DMS79 treated with DMSO at 0.1 percent for 48 hours (cell line): ENCODE measurements around the gene MPHOSPH9.
"Not testable (repeated sequence)": the region's sequence is repeated elsewhere in the genome, so short reads cannot be mapped to it uniquely, and the experiment has no call there.

ENCODE experiments used
- DNase-seq: peaks from one replicate; lab custom pipeline; 2025; lab: John Stamatoyannopoulos, UW

Gene MPHOSPH9

DNA sequence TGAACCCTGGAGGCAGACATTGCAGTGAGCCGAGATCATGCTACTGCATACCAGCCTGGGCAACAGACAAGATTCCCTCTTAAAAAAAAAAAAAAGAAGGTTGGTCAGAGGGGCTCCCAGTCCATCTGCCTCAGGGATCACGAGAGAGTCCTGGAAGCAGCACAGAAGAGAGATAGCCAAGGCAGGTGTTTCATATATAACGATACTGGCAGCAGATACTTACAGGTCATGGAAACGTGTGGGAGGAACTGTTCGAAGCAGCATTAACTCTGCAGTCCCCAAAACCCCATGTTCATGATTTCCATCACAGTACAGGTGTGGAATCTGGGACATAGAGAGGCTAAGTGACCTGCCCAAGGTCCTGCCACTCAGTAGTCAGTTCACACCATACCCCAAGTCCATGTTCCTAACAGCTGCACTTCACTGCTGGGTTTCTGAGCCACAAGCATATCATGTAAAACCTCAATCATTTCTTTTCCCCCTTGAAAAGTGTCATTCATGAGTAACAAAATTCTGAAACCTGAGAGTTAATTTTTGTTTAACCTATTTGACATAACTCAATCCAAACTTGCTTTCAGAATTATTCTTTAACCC, 22.0 kb upstream of the MPHOSPH9 start:
- no peak for DNase-seq

DNA sequence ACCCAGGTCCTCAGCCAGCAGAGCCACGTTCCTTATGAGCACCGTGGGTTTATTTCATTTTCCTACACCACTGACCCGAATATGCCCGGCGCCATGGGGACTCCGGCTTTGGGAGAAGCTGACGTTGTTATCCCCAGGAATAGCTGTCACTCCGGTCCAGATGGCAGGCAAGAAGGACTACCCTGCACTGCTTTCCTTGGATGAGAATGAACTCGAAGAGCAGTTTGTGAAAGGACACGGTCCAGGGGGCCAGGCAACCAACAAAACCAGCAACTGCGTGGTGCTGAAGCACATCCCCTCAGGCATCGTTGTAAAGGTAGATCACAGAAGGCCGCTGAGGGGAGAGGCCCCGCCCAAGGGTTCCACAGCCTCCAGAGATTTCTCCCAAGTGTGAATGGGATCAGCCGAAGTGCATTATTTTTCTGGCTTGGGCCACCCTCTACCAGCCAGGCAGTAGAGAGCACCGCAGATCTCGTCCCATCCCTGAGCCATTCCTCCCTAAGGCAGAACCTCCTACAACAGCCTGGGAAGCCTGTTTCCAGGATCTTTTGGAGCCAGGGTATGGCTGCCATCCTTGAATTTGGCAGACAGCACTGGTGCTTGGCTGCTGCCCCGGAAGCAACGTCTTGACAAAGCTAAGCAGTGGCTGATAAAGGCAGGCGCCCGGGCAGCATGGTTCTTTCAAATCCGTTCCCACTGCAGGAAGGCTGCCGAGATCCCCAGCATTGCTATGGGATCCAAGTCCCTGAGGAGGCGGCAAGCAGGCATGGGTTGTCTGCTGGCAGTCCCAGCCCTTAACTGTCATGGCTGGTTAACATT, 20.9 kb upstream of the MPHOSPH9 start:
- DNase-seq: no peak

DNA sequence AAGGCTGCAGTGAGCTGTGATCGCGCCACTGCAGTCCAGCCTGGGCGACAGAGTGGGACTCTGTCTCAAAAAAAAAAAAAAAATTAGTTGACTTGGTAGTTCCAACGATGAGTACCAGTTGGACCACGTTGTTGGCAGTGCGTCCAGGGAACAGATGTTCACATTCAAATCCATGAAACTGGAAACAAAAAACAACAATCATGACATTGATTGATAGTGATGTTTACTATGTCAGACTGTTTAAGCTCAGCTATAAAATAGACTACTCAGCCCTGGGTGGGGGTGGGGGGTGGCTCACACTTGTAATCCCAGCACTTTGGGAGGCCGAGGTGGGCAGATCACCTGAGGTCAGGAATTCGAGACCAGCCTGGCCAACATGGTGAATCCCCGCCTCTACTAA, 19.4 kb upstream of the MPHOSPH9 start:
- DNase-seq: not testable (repeated sequence)

DNA sequence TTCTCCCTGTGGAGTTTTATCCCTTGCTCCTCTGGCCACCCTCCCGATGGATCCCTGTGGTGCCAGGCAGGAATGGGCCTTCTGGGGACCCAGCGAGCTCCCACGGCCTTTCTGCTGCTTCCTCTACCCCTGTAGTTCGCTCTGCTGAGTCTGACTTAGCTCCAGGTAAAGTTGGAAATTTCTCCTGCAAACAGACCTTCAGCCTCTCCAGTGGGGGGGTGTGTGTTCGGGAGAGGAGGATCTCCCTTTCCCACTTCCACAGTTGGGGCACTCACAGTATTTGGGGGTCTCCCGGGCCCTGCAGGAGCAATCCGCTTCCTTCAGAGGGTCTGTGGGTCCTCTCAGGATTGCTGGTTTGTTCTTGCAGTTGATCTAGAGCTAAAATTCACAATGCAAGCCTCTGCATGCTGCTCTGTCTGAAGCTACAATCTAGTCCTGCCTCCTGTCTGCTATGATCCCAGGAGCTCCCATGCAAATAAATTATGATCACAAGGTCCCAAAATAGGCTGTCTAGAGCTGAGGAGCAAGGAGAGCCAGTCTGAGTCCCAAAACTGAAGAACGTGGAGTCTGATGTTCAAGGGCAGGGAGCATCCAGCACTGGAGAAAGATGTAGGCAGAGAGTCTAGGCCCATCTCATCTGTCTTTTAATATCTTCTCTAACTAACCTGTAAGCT, 18.6 kb upstream of the MPHOSPH9 start:
- no peak for DNase-seq

DNA sequence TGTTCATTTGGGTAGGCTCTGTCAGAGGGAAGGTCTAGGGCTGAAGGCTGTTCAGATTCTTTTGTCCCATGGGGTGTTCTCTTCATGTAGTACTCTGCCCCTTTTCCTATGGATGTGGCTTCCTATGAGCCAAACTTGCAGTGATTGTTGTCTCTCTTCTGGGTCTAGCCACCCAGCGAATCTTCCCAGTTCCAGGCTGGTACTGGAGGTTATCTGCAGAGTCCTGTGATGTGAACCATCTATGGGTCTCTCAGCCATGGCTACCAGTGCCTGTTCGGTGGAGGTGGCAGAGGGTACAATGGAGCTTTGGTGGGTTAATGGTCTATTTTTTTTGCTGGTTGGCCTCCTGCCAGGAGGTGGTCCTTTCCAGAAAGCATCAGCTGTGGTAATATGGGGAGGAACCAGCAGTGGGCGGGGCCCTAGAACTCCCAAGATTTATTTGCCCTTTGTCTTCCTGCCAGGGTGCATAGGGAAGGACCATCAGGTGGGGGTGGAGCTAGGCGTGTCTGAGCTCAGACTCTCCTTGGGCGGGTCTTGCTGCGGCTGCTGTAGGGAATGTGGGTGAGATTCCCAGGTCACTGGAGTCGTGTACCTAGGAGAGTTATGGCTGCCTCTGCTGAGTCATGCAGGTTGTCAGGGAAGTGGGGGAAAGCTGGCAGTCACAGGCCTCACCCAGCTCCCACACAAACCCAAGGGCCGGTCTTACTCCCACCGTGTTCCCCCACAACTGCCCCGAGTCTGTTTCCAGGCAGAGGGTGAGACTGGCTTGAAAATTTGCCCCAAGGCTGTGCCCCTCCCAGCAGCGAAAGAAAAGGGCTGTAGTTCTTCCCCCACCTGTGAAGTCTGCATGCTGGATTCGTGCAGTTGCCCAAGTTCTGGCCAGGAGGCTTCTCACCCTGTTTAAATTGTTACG, 17.8 kb upstream of the MPHOSPH9 start:
- peak; percentile 16 for DNase-seq

DNA sequence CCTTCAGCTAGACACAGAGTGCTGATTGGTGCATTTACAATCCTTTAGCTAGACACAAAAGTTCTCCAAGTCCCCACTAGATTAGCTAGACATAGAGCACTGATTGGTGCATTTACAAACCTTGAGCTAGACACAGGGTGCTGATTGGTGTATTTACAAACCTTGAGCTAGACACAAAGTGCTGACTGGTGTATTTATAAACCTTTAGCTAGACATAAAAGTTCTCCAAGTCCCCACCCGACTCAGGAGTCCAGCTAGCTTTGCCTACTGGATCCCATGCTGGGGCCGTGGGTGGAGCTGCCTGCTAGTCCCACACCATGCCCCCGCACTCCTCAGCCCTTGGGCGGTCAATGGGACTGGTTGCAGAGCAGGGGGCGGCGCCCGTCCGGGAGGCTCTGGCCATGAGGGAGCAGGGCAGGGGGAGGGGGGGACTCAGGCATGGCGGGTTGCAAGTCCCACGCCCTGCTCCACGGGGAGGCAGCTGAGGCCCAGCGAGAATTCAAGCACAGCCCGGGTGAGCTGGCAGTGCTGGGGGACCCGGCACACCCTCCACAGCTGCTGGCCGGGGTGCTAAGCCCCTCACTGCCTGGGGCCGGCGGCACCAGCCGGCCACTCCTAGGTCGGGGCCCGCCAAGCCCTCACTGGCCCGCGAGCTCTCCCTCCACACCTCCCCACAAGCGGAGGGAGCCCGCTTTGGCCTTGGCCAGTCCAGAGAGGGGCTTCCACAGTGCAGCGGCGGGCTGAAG, 16.2 kb upstream of the MPHOSPH9 start:
- DNase-seq: not testable (repeated sequence)

DNA sequence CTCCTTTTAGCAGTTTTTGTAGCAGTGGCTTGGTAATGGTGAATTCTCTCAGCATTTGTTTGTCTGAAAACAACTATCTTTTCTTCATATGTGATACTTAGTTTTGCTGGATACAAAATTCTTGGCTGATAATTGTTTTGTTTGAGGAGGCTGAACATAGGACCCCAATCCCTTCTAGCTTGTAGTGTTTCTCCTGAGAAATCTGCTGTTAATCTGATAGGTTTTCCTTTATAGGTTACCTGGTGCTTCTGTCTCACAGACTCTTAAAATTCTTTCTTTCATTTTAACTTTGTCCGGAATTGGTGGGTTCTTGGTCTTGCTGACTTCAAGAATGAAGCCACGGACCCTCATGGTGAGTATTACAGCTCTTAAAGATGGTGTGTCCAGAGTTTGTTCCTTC, 15.2 kb upstream of the MPHOSPH9 start:
- DNase-seq: not testable (repeated sequence)

DNA sequence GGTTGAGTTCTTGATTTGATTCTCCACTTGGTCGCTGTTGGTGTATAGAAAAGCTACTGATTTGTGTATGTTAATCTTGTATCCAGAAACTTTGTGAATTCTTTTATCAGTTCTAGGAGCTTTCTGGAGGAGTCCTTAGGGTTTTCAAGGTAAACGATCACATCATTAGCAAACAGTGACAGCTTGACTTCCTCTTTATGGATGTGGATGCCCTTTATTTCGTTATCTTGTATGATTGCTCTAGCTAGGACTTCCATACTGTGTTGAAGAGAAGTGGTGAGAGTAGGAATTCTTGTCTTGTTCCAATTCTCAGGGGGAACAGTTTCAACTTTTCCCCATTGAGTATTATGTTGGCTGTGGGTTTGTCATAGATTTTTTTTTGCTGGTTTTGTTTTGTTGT, 12.7 kb upstream of the MPHOSPH9 start:
- no peak for DNase-seq

DNA sequence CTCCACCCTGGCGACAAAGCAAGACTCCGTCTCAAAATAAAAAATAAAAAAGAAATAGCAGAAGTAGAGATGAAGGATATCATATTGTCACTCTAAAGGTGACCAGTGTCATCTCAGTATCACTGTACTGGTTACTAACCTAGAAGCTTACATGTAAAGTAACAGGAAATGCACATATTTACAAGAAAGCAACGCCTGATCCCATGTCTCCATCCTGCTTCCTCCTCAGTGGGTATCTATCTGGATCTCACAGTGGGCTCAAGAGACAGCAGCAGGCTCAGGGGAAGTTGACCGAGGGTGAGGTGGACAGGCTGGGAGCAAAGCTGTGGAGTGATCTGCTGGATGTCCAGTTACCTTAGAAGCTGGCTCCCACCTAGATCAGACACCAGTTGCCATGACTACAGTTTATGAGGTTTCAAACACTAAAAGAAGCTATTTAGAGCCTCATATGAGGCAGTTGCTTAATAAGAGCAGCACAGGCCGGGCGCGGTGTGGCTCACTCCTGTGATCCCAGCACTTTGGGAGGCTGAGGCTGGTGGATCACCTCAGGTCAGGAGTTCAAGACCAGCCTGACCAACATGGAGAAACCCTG, 10.8 kb upstream of the MPHOSPH9 start:
- no peak for DNase-seq

DNA sequence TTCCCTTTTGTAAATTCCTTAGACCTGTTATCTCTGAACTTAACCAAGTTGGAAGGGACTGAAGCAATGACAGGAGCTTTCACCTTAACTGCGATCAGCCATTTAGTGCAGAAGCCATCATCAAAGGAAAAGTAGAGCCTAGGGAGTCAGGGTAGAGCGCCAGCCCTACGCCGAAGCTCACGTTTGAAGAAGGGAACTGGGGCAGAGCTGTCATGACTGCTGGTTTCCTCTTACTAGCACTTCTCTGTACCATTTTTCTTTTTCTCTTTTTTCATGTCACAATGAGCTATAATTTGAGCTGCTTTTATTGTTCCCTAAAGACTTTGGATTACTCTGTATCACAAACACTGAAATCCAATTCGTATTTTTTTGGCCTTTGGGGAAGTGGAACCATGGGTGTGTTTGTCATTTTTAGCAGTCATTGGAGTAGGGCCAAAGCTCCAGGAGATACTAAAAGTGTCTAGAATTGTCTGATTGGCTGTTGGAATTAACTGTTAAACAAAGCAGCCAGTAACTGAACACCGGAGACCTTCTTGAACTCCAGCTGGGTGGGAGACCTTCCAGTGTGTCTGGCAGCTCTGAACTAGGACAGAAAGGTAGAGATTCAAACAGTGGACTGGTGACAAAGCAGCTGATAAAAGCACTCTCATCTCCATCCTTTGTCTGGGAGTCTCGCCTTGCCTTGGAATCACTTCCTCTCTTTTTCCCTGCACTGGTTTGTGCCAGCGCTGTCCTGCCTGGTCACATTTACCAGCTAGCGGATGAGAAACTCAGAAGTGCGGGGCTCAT, 9.4 kb upstream of the MPHOSPH9 start:
- DNase-seq: peak; percentile 53

DNA sequence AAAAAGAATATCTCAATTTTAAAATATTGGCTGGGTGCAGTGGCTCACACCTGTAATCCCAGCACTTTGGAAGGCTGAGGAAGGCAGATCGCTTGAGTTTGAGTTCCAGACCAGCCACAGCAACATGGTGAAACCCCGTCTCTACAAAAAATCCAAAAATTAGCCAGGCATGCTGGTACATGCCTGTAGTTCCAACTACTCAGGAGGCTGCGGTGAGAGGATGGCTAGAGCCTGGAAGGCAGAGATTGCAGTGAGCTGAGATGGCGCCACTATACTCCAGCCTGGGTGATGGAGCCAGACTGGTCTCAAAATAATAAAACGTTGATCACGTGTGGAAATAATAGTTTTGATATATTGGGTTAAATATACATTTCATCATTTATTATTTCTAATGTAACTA, 6.0 kb upstream of the MPHOSPH9 start:
- no peak for DNase-seq

DNA sequence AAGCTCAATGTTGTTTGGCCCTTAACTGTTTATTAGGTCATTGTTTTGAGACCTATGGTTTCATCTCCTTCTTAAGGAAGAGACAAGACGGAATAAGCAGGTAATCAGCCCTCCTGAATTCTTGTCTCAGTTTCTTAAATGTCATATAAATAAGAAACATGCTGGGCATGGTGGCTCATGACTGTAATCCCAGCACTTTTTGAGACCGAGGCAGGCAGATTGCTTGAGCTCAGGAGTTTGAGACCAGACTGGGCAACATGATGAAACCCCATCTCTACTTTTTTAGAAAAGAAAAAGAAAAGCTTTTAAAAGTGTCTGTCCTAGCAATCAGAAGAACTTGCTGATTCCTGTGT, 5.4 kb upstream of the MPHOSPH9 start:
- DNase-seq: no peak

DNA sequence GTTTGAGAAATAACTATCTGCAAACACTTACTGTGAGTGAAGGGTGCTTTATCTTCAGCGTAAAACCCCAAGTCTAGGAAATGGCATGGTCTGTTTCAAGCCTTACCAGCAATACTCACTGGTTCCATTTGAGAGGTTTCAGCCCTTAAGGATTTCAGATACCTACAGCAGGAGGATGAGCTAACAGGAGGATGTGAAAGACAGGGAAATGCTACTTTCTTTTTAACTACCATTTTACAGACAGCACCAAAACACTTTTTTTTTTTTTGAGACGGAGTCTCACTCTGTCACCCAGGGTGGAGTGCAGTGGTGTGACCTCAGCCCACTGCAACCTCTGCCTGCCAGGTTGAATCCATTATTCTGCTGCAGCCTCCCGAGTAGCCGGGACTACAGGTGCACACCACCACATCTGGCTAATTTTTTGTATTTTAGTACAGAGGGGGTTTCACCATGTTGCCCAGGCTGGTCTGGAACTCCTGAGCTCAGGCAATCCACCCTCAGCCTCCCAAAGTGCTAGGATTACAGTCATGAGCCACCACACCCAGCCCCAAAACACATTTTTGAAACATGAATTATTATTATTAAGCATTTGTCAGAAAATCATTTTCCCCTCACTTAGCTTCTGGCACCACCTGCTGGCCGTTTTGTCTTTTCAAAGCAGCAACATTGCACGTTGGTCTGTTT, 4.8 kb upstream of the MPHOSPH9 start:
- peak; percentile 88 for DNase-seq

DNA sequence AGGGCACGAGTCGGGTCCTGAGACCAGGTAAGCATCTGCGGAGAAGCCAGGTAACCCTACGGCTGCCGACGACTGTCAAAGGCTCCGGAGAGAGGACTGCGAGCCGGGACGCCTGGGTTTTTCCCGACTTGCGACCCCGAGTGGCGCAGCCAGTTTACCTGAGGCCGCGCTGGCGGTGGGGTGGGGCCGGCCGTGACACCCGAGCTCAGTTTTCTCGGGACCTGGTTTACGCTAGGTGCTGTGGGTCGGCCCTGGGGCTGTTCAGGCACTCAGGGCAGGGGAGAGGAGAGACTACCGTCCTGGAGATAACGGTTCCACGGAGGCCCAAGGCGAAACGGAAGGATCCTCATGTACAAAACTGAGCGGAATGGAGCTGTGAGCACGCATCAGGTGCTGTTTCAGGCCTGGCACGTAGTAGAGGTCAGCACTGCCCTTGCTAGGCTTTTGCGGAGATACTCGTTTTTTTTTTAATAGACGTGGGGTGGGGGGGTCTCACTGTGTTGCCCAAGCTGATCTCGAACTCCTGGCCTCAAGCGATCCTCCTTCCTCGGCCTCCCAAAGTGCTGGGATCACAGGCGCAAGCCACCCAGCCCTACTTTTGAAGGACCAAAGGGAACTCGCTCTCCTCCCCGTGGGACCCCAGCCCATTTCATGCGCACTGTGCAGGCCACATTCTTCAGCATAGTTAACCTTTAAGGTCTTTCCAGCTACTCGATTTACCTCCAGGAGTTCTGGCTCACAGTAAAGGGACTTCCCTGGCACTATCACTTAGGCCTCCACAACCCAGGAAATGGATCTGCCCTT, 766 bp upstream of the MPHOSPH9 start:
- peak; percentile 12 for DNase-seq

DNA sequence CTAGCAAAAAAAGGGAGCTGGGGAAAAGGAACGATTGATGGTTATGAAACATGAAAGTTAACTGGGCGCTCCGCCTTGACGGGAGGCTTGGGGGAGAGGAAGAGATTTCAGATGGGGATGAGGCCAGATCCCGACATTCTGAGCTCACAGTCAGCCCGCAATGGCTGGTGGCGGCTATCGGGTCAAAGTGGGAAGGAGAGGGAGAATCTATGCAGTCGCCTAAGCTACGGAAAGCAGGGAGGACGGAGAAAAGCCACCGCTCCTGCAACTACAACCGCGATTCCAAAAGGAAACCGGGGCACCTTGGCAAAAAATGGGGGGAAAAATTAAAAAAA, 502 bp downstream of the MPHOSPH9 start:
- no peak for DNase-seq

DNA sequence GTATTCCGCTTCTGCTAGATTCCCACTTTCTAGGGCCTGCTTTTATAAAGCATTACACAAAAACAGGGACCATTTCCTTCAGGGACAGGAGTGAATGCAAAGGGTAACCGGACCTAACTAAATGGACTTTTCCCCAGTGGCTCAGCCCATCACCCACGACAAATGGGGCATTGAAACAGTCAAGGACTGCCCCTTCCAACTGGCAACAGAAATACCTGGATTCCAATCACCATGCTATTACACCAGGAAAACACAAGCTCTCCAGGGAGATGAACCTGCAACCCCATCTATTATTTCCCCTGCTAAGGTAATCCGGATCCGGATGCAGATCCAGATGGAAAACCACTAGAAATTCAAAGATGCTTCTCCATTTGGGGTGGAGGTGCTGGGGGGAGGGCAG, 1.0 kb downstream of the MPHOSPH9 start:
- peak; percentile 27 for DNase-seq

DNA sequence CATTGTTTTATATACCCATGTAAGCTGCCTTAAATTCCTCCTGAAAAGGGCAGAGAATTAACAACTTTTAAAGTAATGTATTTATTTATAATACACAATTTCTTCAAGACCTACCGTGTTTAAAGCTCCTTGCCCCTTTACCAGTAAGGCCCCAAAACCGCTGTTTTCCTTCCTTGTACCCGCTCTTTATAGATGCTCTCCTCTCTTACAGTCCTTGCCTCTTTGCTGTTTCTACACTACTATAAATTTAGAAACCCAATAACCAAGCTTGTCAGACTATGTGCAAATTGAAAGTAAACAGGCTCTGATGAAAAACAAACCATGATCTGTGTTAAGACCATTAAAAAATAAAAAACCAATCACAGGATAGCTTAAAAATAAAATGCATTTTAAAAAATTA, 3.9 kb downstream of the MPHOSPH9 start:
- DNase-seq: no peak

DNA sequence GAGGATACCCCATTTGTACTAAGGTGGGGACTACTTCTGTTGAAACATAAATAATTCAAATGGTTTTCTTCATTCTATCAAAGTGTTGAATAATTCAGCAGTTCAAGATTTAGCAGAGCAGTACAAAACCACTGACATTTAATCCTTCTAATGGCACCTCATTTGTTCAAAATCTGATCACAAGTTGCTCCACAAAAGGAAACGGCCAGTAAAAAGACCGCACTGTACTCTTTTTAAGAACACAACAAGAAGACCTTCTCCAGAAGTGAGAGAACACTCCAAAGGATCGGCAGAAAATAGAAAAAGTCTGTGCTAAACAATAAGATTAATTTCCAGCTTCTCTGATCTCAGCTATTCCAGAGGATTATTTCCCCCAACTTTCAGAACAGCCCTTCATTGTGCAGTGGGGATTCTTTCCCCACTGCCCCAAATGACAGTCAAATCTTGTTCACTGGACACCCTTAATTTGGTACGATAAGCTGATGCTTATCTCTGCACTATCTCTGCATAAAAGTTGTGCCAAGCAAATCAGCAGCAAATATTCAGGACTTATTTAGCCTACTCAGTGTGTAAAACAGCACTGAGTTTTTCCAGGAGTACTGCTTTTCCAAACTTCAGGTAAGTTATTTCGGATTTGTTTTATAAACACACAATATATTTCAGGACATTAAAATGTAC, 5.2 kb downstream of the MPHOSPH9 start:
- no peak for DNase-seq
